H1 (cell line): ENCODE measurements around the gene MPZ. TPM values are rescaled to one million over a fixed set of nuclear protein-coding genes. Genes with fewer than 3 reads are reported as not detected.

ENCODE experiments used
- CHD2 ChIP-seq: IDR thresholded peaks from 2 replicates; pipeline ENCODE4 v1.6.1; 2012; ENCODE audit warnings: low read length, improper control_type of control experiment
- HDAC2 ChIP-seq, 2 experiments: fragments of 300-600 bp in 1 of 2; sonication (generic) in 1 of 2; IDR thresholded peaks; 2 replicates each; pipeline ENCODE4 v1.6.1; 2011 to 2012; ENCODE audit warnings: low read depth in 2 of 2, low read length in 2 of 2, mild to moderate bottlenecking in 2 of 2, moderate library complexity in 2 of 2, borderline replicate concordance in 1 of 2, inconsistent platforms in 1 of 2
- SP1 ChIP-seq: IDR thresholded peaks from 2 replicates; pipeline ENCODE4 v1.6.1; 2011; ENCODE audit warnings: low read depth, low read length
- USF2 ChIP-seq: IDR thresholded peaks from 2 replicates; pipeline ENCODE4 v1.6.1; 2011; ENCODE audit warnings: low read length, improper control_type of control experiment
- ZNF274 ChIP-seq: IDR thresholded peaks from 2 replicates; pipeline ENCODE4 v1.7.0; 2012; ENCODE audit warnings: low read length, borderline replicate concordance; ENCODE audit errors: extremely low read depth
- polyA plus RNA-seq, 7 experiments: library from polyadenylated mRNA; depleted of rRNA in 3 of 7; stranded (reverse) in 5 of 7; unstranded in 2 of 7; fragments of >200 nt in 5 of 7; fragments of 200-250 nt in 2 of 7; gene quantifications; 1 replicate in 5 of 7; 2 replicates in 1 of 7; 4 replicates in 1 of 7; pipeline versions ENCODE4 v1.2.1 to v1.2.3, GENCODE V29; 2011 to 2013; ENCODE audit warnings: missing spikeins in 2 of 7, mixed read lengths in 2 of 7
- total RNA-seq: library from RNA; stranded (reverse); fragmentation: NEBNext Ultra II Directional; extraction: Animal tissue kit (Norgen Biotek cat#: 25700); gene quantifications from 2 replicates; pipeline ENCODE4 v1.2.1, GENCODE V29; 2021

Gene MPZ
- total and polyA plus RNA-seq, 2 of the 8 experiments (the other 6 are each of a cell fraction or from before 2014, with no cell fraction given) = 4.1 to 5.1 TPM

GRCh38 chr1:161266836-161267235, 42.9 kb downstream of the MPZ start (continued):
- TF ChIP-seq USF2 (no peak), CHD2 (no peak), SP1 (no peak), ZNF274 (no peak), HDAC2 (IDR thresholded peaks at IDR 0.05; ENCODE audit: borderline replicate concordance in 1 of 2, low read depth in 2 of 2, low read length in 2 of 2) (no peak)
